Mammary epithelial cell (primary cell): ENCODE results near the gene STPG4.

Experiments used
- EZH2 ChIP-seq: IDR thresholded peaks from 2 replicates; pipeline ENCODE4 v1.6.1; 2012; ENCODE audit warnings: low read length, inconsistent platforms, borderline replicate concordance
- TF ChIP-seq, protein P1 (sequence below), 2 donors: IDR thresholded peaks in 1 of 2; conservative IDR thresholded peaks in 1 of 2; 2 replicates each; pipeline ENCODE4 v1.5.1; 2011 to 2012; ENCODE audit warnings: inconsistent platforms in 2 of 2, low read length in 2 of 2, mild to moderate bottlenecking in 2 of 2, control low read depth in 1 of 2, low read depth in 1 of 2; ENCODE audit not compliant: insufficient read depth in 1 of 2; ENCODE audit errors: extremely low read depth in 1 of 2

DNA sequence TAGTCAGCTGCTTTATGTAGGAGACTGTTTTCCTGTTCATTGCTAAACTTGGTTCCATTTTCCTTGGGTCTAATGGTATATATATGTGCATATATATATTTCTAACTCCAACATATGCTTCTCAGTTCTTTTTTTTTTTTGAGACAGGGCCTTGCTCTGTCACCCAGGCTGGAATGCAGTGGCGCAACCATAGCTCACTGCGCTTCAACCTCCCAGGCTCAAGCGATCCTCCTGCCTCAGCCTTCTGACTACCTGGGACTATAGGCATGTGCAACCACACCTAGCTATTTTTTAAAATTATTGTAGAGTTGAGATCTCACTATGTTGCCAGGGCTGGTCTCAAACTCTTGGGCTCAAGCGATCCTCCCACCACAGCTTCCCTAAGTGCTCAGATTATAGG is 22.1 kb downstream of the STPG4 start:
- TF ChIP-seq, protein P1, sequence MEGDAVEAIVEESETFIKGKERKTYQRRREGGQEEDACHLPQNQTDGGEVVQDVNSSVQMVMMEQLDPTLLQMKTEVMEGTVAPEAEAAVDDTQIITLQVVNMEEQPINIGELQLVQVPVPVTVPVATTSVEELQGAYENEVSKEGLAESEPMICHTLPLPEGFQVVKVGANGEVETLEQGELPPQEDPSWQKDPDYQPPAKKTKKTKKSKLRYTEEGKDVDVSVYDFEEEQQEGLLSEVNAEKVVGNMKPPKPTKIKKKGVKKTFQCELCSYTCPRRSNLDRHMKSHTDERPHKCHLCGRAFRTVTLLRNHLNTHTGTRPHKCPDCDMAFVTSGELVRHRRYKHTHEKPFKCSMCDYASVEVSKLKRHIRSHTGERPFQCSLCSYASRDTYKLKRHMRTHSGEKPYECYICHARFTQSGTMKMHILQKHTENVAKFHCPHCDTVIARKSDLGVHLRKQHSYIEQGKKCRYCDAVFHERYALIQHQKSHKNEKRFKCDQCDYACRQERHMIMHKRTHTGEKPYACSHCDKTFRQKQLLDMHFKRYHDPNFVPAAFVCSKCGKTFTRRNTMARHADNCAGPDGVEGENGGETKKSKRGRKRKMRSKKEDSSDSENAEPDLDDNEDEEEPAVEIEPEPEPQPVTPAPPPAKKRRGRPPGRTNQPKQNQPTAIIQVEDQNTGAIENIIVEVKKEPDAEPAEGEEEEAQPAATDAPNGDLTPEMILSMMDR (conservative IDR thresholded peaks at IDR 0.05 in 1 of 2, IDR thresholded peaks at IDR 0.05 in 1 of 2; ENCODE audit: extremely low read depth in 1 of 2, insufficient read depth in 1 of 2, low read depth in 1 of 2, low read length in 2 of 2), result no peak
- TF ChIP-seq EZH2, result no peak
